ENCODE data around the gene LST1. TPM values are rescaled to one million over a fixed set of nuclear protein-coding genes. Genes with fewer than 3 reads are reported as not detected.

LST1 gene
- total and polyA plus RNA-seq, 2 of the 8 experiments (the other 6 are each of a cell fraction or from before 2014, with no cell fraction given) = not detected

GRCh38 chr6:31575335-31575901, 10.7 kb upstream of the LST1 start, which contains the start of gene TNF (continued):
- TF ChIP-seq CHD7 (IDR thresholded peaks at IDR 0.05; ENCODE audit: insufficient replicate concordance, low read length) = no peak
- TF ChIP-seq NRF1 (IDR thresholded peaks at IDR 0.05; ENCODE audit: low read depth, low read length) = no peak
- no peak for TF ChIP-seq POLR2AphosphoS5 (IDR thresholded peaks at IDR 0.05; ENCODE audit: low read depth, low read length)
- TF ChIP-seq RNF2 (IDR thresholded peaks at IDR 0.05; ENCODE audit: borderline replicate concordance, low read depth, low read length, missing control alignments, poor library complexity, severe bottlenecking) = no peak
- TF ChIP-seq RBBP5 (IDR thresholded peaks at IDR 0.05; ENCODE audit: borderline replicate concordance, low read depth, low read length) = no peak
- TF ChIP-seq BACH1 (IDR thresholded peaks at IDR 0.05; ENCODE audit: low read length) = no peak
- TF ChIP-seq SIN3A (conservative IDR thresholded peaks at IDR 0.05 in 1 of 2, IDR thresholded peaks at IDR 0.05 in 1 of 2; ENCODE audit: low read depth in 1 of 2, low read length in 2 of 2) = no peak
- TF ChIP-seq GTF2F1 (IDR thresholded peaks at IDR 0.05; ENCODE audit: borderline replicate concordance, low read depth, low read length) = no peak
- TF ChIP-seq SAP30 (IDR thresholded peaks at IDR 0.05; ENCODE audit: insufficient read depth, insufficient replicate concordance, low read length) = no peak
- no peak for TF ChIP-seq JUN (IDR thresholded peaks at IDR 0.05; ENCODE audit: low read depth, low read length)
